GM12892 (cell line): ENCODE results near the gene GALNT2.

Source experiments
- POLR2A ChIP-seq: IDR thresholded peaks from 2 replicates; pipeline ENCODE4 v1.6.1; 2011; ENCODE audit warnings: low read depth, low read length, control low read depth
- POLR2AphosphoS5 ChIP-seq: IDR thresholded peaks from 2 replicates; pipeline ENCODE4 v1.6.1; 2011; ENCODE audit warnings: low read depth, low read length, control low read depth

- TF ChIP-seq POLR2AphosphoS5: no peak
- no peak for TF ChIP-seq POLR2A
Observed at GRCh38 chr1:230085178-230085515, 18.1 kb downstream of the GALNT2 start.
